ENCODE results near the gene WHAMM.

DNA sequence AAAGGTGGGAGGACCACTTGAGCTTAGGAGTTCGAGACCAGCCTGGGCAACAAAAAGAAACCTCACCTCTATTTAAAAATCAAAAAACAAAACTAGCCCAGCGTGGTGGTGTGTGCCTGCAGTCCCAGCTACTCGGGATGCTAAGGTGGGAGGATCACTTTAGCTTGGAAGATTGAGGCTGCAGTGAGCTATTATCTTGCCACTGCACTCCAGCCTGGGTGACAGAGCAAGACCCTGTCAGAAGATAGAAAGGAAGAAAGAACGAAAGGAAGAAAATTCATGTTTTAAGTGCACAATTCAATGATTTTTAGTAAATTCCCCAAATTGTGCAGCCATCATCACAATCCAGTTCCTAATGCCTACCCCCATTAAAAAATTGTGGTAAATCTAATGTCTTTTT is 11.3 kb upstream of the WHAMM start:
- TF ChIP-seq, protein P1, sequence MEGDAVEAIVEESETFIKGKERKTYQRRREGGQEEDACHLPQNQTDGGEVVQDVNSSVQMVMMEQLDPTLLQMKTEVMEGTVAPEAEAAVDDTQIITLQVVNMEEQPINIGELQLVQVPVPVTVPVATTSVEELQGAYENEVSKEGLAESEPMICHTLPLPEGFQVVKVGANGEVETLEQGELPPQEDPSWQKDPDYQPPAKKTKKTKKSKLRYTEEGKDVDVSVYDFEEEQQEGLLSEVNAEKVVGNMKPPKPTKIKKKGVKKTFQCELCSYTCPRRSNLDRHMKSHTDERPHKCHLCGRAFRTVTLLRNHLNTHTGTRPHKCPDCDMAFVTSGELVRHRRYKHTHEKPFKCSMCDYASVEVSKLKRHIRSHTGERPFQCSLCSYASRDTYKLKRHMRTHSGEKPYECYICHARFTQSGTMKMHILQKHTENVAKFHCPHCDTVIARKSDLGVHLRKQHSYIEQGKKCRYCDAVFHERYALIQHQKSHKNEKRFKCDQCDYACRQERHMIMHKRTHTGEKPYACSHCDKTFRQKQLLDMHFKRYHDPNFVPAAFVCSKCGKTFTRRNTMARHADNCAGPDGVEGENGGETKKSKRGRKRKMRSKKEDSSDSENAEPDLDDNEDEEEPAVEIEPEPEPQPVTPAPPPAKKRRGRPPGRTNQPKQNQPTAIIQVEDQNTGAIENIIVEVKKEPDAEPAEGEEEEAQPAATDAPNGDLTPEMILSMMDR (IDR thresholded peaks at IDR 0.05), result no peak
- no peak for TF ChIP-seq POLR2A (IDR thresholded peaks at IDR 0.05)
